Activated B cell treated with CpG ODN at 0.5 μM for 24 hours (primary cell): Measurements from ENCODE around the gene BOLL. TPM values are rescaled to one million over a fixed set of nuclear protein-coding genes. Genes with fewer than 3 reads are reported as not detected.

Source experiments
- ATAC-seq: fragments of 200-7000 bp; cut with Tn5 transposase; one replicate; pipeline ENCODE4 v1.10.0; 2021; ENCODE audit warnings: low read depth, mild to moderate bottlenecking, moderate library complexity
- CTCF ChIA-PET: fragments of 350-600 bp; sonication (Branson Sonifier 250); formaldehyde crosslinking; loops from one replicate; lab custom pipeline; 2021; ENCODE audit warnings: antibody characterized with exemption; lab: Charles Lee
- POLR2A ChIA-PET: fragments of 350-600 bp; sonication (Branson Sonifier 250); formaldehyde crosslinking; loops from one replicate; lab custom pipeline; 2021; ENCODE audit warnings: antibody characterized with exemption; lab: Charles Lee
- DNase-seq: peaks from one replicate; pipeline ENCODE4 v3.0.0; 2022
- H3K27ac Mint-ChIP-seq: one replicate; pipeline ENCODE4 v1.8.0; 2020; ENCODE audit warnings: mixed read lengths
- H3K27me3 Mint-ChIP-seq: one replicate; pipeline ENCODE4 v1.8.0; 2021; ENCODE audit warnings: mixed read lengths
- H3K36me3 Mint-ChIP-seq: one replicate; pipeline ENCODE4 v1.8.0; 2021; ENCODE audit warnings: low read depth, mixed read lengths
- H3K4me1 Mint-ChIP-seq: one replicate; pipeline ENCODE4 v1.8.0; 2021; ENCODE audit warnings: mixed read lengths
- H3K4me3 Mint-ChIP-seq: one replicate; pipeline ENCODE4 v1.8.0; 2020; ENCODE audit warnings: mild to moderate bottlenecking, mixed read lengths
- H3K9me3 Mint-ChIP-seq: one replicate; pipeline ENCODE4 v1.8.0; 2020; ENCODE audit warnings: mixed read lengths
- CTCF ChIP-seq: fragments of 200-600 bp; IDR thresholded peaks from one replicate; pipeline ENCODE4 v1.8.0; 2022; ENCODE audit warnings: antibody characterized with exemption, mild to moderate bottlenecking
- intact Hi-C: fragments of 100-400 bp; cut with micrococcal nuclease; formaldehyde crosslinking; loops from one replicate; pipeline ENCODE4 v1.15.1; 2024
- total RNA-seq: library from RNA; stranded (reverse); gene quantifications from 2 replicates; pipeline ENCODE4 v1.2.3, GENCODE V29; 2022

Gene BOLL
- total RNA-seq, 1 donor from 2014 or later, result not detected

GRCh38 chr2:197803033-197803444 is 17.9 kb upstream of the BOLL start:
- intact Hi-C loops, result no loop called here
- ATAC-seq (no peak), DNase-seq (no peak)
- ChIA-PET POLR2A (no interaction called here), CTCF (interaction anchor here (0.9 kb wide), 1 partner anchor 494 kb away, joined by 4 read pairs; no protein-coding TSS in a partner anchor)
- H3K36me3 Mint-ChIP-seq, result no peaks in the 10 kb centered on the region
- peaks cover 55% of the 10 kb centered on the region for H3K27me3 Mint-ChIP-seq
- no peaks in the 10 kb centered on the region for H3K9me3 Mint-ChIP-seq
- H3K27ac Mint-ChIP-seq, result no peak overlapping the region
- H3K4me1 Mint-ChIP-seq, result peaks cover 15% of the 10 kb centered on the region
- TF ChIP-seq CTCF, result no peak
- H3K4me3 Mint-ChIP-seq, result no peak overlapping the region

- no peak for TF ChIP-seq CTCF
- POLR2A ChIA-PET, result no interaction called here
- DNase-seq (no peak), ATAC-seq (no peak)
- Mint-ChIP-seq H3K36me3 (no peaks in the 10 kb centered on the region), H3K9me3 (no peaks in the 10 kb centered on the region), H3K4me1 (peaks cover 15% of the 10 kb centered on the region), H3K27me3 (peaks cover 57% of the 10 kb centered on the region), H3K27ac (no peak overlapping the region), H3K4me3 (no peak overlapping the region)
- intact Hi-C loops, result no loop called here
- CTCF ChIA-PET, result no interaction called here
Observed at GRCh38 chr2:197801033-197801432, 15.9 kb upstream of the BOLL start.

- Mint-ChIP-seq H3K9me3 (peaks cover 3% of the 10 kb centered on the region), H3K27me3 (peaks cover 52% of the 10 kb centered on the region), H3K36me3 (no peaks in the 10 kb centered on the region), H3K4me3 (no peak overlapping the region), H3K27ac (no peak overlapping the region), H3K4me1 (peaks cover 8% of the 10 kb centered on the region)
- ATAC-seq (no peak), DNase-seq (no peak)
- no peak for TF ChIP-seq CTCF
- CTCF ChIA-PET, result no interaction called here
- POLR2A ChIA-PET, result no interaction called here
- intact Hi-C loops, result no loop called here
Observed at GRCh38 chr2:197800091-197800490, 15.0 kb upstream of the BOLL start.

- no peak for ATAC-seq
- H3K4me1 Mint-ChIP-seq, result peaks cover 3% of the 10 kb centered on the region
- POLR2A ChIA-PET, result no interaction called here
- TF ChIP-seq CTCF, result no peak
- H3K36me3 Mint-ChIP-seq, result no peaks in the 10 kb centered on the region
- no peak for DNase-seq
- CTCF ChIA-PET, result no interaction called here
- peaks cover 3% of the 10 kb centered on the region for H3K9me3 Mint-ChIP-seq
- H3K4me3 Mint-ChIP-seq, result no peak overlapping the region
- H3K27ac Mint-ChIP-seq, result no peak overlapping the region
- intact Hi-C loops, result no loop called here
- peaks cover 55% of the 10 kb centered on the region for H3K27me3 Mint-ChIP-seq
Observed at GRCh38 chr2:197799068-197799467, 13.9 kb upstream of the BOLL start.

- ATAC-seq, result no peak
- Mint-ChIP-seq H3K4me1 (no peaks in the 10 kb centered on the region), H3K36me3 (no peaks in the 10 kb centered on the region), H3K9me3 (peaks cover 3% of the 10 kb centered on the region), H3K27ac (no peak overlapping the region), H3K4me3 (no peak overlapping the region), H3K27me3 (peaks cover 56% of the 10 kb centered on the region)
- no peak for DNase-seq
- TF ChIP-seq CTCF, result no peak
- CTCF ChIA-PET, result no interaction called here
- intact Hi-C loops, result no loop called here
- POLR2A ChIA-PET, result no interaction called here
Observed at GRCh38 chr2:197798187-197798586, 13.1 kb upstream of the BOLL start.
